GM19455 (cell line): Measurements from ENCODE around the gene STK32B.
"Not testable (repeated sequence)": the region's sequence is repeated elsewhere in the genome, so short reads cannot be mapped to it uniquely, and the experiment has no call there.

ENCODE experiments used
- ATAC-seq: cut with Tn5 transposase; IDR thresholded peaks from one replicate; pipeline ENCODE4 v1.9.1; 2021; ENCODE audit not compliant: unreplicated experiment

The STK32B gene

GRCh38 chr4:5249727-5250126, 198.4 kb downstream of the STK32B start:
- ATAC-seq, result no peak

DNA sequence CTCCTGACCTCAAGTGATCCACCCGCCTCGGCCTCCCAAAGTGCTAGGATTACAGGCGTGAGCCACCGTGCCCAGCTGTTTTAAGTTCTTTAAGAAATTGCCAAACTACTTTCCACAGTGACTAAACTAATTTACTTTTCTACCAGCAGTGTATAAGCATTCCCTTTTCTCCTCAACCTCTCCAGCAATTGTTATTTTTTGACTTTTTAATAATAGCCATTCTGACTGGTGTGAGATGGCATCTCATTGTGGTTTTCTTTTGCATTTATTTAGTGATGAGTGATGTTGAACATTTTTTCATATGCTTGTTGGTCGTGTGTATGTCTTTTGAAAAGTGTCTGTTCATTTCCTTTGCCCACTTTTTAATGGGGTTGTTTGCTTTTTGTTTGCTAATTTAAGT, 199.3 kb downstream of the STK32B start:
- ATAC-seq, result not testable (repeated sequence)

GRCh38 chr4:5256421-5256820, 205.1 kb downstream of the STK32B start:
- no peak for ATAC-seq

- ATAC-seq, result no peak
Observed at GRCh38 chr4:5257086-5257485, 205.8 kb downstream of the STK32B start.

DNA sequence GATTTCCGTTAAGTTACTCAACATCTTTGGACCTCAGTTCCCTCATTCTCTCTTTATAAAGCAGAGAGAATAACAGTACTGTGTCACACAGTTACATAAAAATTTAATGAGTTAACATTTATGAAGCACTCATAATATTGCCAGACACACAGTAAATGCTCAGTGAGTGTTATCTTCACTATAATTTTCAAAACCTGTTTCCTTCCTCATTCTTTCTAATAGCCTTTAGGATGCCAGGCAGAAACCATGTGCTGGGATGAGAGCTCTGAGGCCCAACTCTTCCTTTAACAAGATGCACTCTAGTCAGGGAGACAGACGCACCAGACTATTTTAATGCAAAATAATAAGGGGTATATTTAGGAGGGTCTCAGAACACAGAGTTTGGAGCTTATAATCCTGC, 208.2 kb downstream of the STK32B start:
- no peak for ATAC-seq

GRCh38 chr4:5260121-5260520, 208.8 kb downstream of the STK32B start:
- no peak for ATAC-seq

- ATAC-seq, result no peak
Observed at GRCh38 chr4:5261866-5262265, 210.6 kb downstream of the STK32B start.

DNA sequence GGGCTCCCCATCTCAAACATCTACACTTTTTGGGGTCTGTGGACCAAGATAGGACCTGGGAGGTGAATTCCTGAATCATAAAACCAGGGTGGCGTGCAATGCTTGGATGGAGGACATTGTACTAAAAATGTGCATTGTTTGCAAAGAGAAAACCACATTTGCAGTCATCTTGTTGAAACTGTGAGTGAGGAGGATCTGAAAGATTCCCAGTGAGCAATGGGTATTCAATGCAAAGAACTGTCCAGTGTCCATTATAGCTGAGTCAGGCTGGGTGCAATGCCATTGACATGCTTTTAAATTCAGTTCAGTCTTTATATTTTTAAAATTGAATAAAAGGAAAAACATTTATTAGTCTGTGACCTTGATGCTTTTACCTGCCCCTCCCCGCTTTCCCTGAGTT, 215.7 kb downstream of the STK32B start:
- ATAC-seq, result no peak

GRCh38 chr4:5267408-5267807, 216.1 kb downstream of the STK32B start:
- ATAC-seq, result no peak

GRCh38 chr4:5276475-5277075, 225.3 kb downstream of the STK32B start:
- ATAC-seq, result no peak

- no peak for ATAC-seq
Observed at GRCh38 chr4:5277079-5277478, 225.8 kb downstream of the STK32B start.

DNA sequence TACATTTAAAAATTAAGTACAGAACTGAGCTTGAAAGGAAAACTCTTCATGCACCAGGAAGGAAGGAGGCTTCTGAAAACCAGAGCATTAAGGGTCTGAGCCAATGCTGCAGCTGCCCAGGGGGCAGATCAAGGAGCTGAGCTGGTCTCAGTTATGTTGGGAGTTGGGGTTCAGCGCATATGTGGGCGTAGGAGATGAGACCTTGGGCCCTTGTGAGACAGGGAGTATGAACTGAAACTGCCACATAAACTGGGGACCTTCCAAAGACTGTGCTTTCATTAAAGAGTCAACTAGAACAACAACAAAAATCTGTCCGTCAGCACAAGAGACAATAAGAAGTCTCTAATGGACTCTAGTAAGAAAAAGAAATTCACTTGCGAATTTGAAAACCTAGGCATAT, 226.9 kb downstream of the STK32B start:
- ATAC-seq, result no peak

DNA sequence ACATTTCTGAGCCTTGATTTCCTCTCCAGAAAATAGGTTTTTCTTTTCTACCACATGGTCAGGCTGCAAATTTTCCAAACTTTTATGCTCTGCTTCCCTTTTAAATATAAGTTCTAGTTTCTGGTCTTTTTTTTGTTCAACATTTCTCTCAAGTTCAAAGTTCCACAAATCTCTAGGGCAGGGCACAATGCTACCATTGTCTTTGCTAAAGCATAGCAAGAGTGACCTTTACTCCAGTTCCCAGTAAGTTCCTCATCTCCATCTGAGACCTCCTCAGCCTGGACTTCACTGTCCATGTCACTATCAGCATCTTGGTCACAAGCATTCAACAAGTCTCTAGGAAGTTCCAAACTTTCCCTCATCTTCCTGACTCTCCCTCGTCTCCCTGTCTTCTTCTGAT, 228.8 kb downstream of the STK32B start:
- ATAC-seq, result not testable (repeated sequence)

- no peak for ATAC-seq
Observed at GRCh38 chr4:5280828-5281227, 229.5 kb downstream of the STK32B start.

DNA sequence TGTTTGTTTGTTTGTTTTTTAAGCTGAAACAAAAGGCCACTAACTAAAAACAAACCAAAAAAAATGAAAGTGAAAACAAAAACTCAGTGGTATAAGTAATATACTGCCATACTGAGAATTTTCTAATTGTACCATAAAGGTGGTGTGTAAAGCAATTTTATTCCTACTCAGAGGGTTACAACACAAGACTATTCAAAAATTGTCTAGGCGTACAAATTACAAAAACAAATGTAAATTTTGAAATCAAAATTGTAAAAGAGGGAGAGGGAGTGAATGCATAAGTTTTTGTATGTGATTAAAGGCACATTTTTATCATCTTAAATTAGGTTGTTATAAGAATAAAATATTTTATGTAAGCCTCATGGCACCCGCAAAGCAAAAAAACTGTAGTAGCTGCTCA, 232.6 kb downstream of the STK32B start:
- no peak for ATAC-seq

DNA sequence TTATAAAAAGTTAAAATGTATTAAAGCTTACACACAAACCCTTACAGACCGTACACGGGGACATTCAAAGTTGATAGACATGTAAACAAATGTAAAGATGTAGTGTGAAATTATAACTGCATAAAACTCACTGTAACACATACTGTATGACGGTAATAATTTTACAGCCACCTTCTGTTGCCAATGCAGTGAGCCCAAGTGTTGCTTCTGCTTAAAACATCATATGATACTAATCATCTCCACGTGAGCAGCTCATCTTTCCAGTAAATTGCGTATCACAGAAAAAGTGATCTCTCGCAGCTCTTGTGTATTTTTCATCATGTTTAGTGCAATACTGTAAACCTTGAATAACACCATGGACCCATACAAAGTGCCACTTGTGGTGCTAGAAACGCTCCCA, 233.2 kb downstream of the STK32B start:
- ATAC-seq, result no peak

DNA sequence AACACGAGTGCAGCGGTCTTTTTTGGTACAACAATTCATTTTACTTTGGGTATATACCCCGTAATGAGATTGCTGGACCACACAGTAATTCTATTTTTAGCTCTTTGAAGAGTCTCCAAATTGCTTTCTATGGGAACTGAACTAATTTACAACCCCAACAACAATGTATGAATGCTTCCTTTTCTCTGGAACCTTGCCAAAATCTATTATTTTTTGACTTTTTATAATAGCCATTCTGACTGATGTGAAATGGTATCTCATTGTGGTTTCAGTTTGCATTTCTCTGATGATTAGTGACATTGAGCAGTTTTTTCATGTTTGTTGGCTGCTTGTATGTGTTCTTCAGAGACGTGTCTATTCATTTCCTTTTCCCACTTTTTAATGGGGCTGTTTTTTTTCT, 240.8 kb downstream of the STK32B start:
- no peak for ATAC-seq

GRCh38 chr4:5298000-5298787, 246.9 kb downstream of the STK32B start:
- not testable (repeated sequence) for ATAC-seq

GRCh38 chr4:5300283-5300682, 249.0 kb downstream of the STK32B start:
- no peak for ATAC-seq

DNA sequence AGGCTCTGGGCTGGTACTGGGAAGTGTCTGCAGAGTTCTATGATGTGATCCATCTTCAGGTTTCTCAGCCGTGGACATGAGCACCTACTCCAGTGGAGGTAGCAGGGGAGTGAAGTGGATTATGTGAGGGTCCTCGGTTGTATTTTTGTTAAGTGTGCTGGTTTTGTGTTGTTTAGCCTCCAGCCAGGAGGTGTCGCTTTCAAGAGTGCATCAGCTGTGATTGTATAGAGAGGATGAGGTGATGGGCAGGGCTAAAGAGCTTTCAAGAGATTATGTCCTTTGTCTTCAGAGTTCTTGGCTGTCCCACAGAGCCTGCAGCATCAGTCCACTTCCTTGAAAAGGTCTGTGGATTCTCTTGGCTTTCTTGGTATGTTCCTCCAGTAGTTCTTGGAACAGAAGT, 256.6 kb downstream of the STK32B start:
- no peak for ATAC-seq

GRCh38 chr4:5322321-5322720, 271.0 kb downstream of the STK32B start:
- no peak for ATAC-seq

DNA sequence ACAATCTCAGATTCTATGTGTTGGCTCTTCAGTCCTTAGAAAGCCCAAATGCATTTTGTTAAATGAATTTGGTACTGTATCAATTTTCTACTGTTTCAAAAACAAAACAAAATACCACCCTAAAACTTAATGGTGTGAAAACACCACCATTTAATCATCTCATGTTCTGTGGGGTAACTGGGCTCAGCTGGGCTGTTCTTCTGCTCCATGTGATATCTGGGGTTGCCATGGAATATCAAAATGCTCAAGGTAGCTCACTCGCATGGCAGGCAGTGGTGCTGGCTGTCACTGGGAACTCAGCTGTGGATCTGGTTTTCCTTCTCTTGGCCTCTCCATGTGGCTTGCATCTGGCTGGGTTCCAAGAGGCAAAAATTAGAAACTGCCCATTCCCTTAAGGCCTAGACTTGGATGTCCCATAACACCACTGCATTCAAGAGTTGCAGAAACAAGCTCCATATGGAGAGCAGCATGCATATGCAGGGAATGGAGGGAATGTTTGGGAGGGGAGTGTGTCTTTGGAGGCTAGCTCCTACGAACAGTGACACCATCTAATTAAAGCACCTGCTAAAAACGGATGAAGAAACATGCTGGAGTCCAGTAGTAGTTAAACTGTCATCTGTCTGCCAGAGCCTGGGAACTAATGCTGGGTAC, 279.2 kb downstream of the STK32B start:
- no peak for ATAC-seq
